Caco-2 (cell line): ENCODE data around the gene EFHD1. TPM values are rescaled to one million over a fixed set of nuclear protein-coding genes. Genes with fewer than 3 reads are reported as not detected.
A peak's percentile ranks its signal among the peaks of the same experiment; 100 is the strongest.

Experiments used
- BruUV-seq: library from RNA; stranded (reverse); fragments of 400-500 nt; replicated peaks from 2 replicates; lab custom pipeline; 2021; lab: Mats Ljungman, UMichigan
- CTCF ChIA-PET: fragments of 300-600 bp; sonication (Branson Sonifier 250); formaldehyde crosslinking; loops from one replicate; lab custom pipeline; 2022; ENCODE audit warnings: antibody characterized with exemption; lab: Charles Lee
- POLR2A ChIA-PET: fragments of 300-600 bp; sonication (Branson Sonifier 250); formaldehyde crosslinking; loops from one replicate; lab custom pipeline; 2022; ENCODE audit warnings: antibody characterized with exemption; lab: Charles Lee
- DNase-seq, 2 experiments: peaks; one replicate each; pipeline versions ENCODE4 v3.0.0 to v3.0.0-alpha.2; 2020 to 2022
- H3K27me3 ChIP-seq: replicated peaks from 2 replicates; pipeline ENCODE4 v1.6.0; 2011; ENCODE audit warnings: low read length; ENCODE audit not compliant: control insufficient read depth, insufficient read depth
- H3K36me3 ChIP-seq: 2 replicates; pipeline ENCODE4 v1.5.1; 2011; ENCODE audit warnings: low read length; ENCODE audit not compliant: control insufficient read depth, insufficient read depth
- H3K4me1 ChIP-seq: fragments of 250-450 bp; sonication (Bioruptor Pico); 2 replicates; pipeline ENCODE4 v1.5.1; 2020; ENCODE audit warnings: mild to moderate bottlenecking
- H3K4me3 ChIP-seq: 2 replicates; pipeline ENCODE4 v1.5.1; 2011; ENCODE audit warnings: low read depth, mild to moderate bottlenecking, control low read depth, low read length
- H3K9me3 ChIP-seq: fragments of 250-450 bp; sonication (Bioruptor Pico); 2 replicates; pipeline ENCODE4 v1.5.1; 2020; ENCODE audit warnings: mild to moderate bottlenecking, moderate library complexity
- H3K27ac Mint-ChIP-seq: one replicate; pipeline ENCODE4 v1.8.0; 2022; ENCODE audit warnings: mixed read lengths; ENCODE audit not compliant: unreplicated experiment
- H3K27me3 Mint-ChIP-seq: one replicate; pipeline ENCODE4 v1.8.0; 2022; ENCODE audit warnings: mixed read lengths; ENCODE audit not compliant: insufficient read depth, unreplicated experiment
- H3K36me3 Mint-ChIP-seq: one replicate; pipeline ENCODE4 v1.8.0; 2022; ENCODE audit warnings: mild to moderate bottlenecking, mixed read lengths; ENCODE audit not compliant: insufficient read depth, unreplicated experiment
- H3K4me1 Mint-ChIP-seq: one replicate; pipeline ENCODE4 v1.8.0; 2022; ENCODE audit warnings: low read depth, mixed read lengths; ENCODE audit not compliant: unreplicated experiment
- H3K4me3 Mint-ChIP-seq: one replicate; pipeline ENCODE4 v1.8.0; 2022; ENCODE audit warnings: mild to moderate bottlenecking, moderate library complexity, mixed read lengths; ENCODE audit not compliant: unreplicated experiment
- H3K9me3 Mint-ChIP-seq: one replicate; pipeline ENCODE4 v1.8.0; 2022; ENCODE audit warnings: mixed read lengths; ENCODE audit not compliant: unreplicated experiment
- intact Hi-C: fragments of 100-400 bp; cut with micrococcal nuclease; formaldehyde crosslinking; loops from one replicate; pipeline ENCODE4 v1.10.0; 2022; ENCODE audit not compliant: unreplicated experiment
- total RNA-seq: library from RNA; stranded (reverse); gene quantifications from 2 replicates; pipeline ENCODE4 v1.2.3, GENCODE V29; 2022
- TF ChIP-seq, protein P1 (sequence below), 2 experiments: fragments of 200-600 bp in 1 of 2; IDR thresholded peaks; 1 replicate in 1 of 2; 2 replicates in 1 of 2; pipeline versions ENCODE4 v1.5.1 to v1.8.0; 2011 to 2022; ENCODE audit warnings: antibody characterized with exemption in 1 of 2, control low read depth in 1 of 2, inconsistent platforms in 1 of 2, low read depth in 1 of 2, low read length in 1 of 2, mild to moderate bottlenecking in 1 of 2, moderate library complexity in 1 of 2; ENCODE audit not compliant: insufficient read depth in 1 of 2, severe bottlenecking in 1 of 2, unreplicated experiment in 1 of 2

Gene EFHD1
- total RNA-seq, 1 experiment from 2014 or later: 4.2 TPM

GRCh38 chr2:232693344-232693743 lies 59.9 kb downstream of the EFHD1 start:
- CTCF ChIA-PET: no interaction called here
- BruUV-seq: no TSS peak
- TF ChIP-seq, protein P1, sequence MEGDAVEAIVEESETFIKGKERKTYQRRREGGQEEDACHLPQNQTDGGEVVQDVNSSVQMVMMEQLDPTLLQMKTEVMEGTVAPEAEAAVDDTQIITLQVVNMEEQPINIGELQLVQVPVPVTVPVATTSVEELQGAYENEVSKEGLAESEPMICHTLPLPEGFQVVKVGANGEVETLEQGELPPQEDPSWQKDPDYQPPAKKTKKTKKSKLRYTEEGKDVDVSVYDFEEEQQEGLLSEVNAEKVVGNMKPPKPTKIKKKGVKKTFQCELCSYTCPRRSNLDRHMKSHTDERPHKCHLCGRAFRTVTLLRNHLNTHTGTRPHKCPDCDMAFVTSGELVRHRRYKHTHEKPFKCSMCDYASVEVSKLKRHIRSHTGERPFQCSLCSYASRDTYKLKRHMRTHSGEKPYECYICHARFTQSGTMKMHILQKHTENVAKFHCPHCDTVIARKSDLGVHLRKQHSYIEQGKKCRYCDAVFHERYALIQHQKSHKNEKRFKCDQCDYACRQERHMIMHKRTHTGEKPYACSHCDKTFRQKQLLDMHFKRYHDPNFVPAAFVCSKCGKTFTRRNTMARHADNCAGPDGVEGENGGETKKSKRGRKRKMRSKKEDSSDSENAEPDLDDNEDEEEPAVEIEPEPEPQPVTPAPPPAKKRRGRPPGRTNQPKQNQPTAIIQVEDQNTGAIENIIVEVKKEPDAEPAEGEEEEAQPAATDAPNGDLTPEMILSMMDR (IDR thresholded peaks at IDR 0.05; ENCODE audit: insufficient read depth in 1 of 2, low read depth in 1 of 2, low read length in 1 of 2, severe bottlenecking in 1 of 2, unreplicated experiment in 1 of 2): no peak

GRCh38 chr2:232696609-232697058 lies 63.2 kb downstream of the EFHD1 start:
- Mint-ChIP-seq H3K4me3 (peak overlapping the region; percentile 88), H3K9me3 (no peaks in the 10 kb centered on the region), H3K36me3 (no peaks in the 10 kb centered on the region), H3K27me3 (no peaks in the 10 kb centered on the region), H3K4me1 (peaks cover 20% of the 10 kb centered on the region), H3K27ac (peak overlapping the region; percentile 23)
- peaks cover 6% of the 10 kb centered on the region; the same call in 1 of the 2 replicates for H3K4me1 ChIP-seq
- ChIA-PET CTCF (interaction anchor here (0.6 kb wide), 1 partner anchor 73 kb away, joined by 6 read pairs; no protein-coding TSS in a partner anchor), POLR2A (interaction anchor here (0.6 kb wide), 1 partner anchor 25 kb away, joined by 3 read pairs; no protein-coding TSS in a partner anchor)
- H3K4me3 ChIP-seq: peak overlapping the region; percentile 97
- DNase-seq: no peak
- H3K36me3 ChIP-seq: no peaks in the 10 kb centered on the region
- TF ChIP-seq, protein P1 (IDR thresholded peaks at IDR 0.05; ENCODE audit: insufficient read depth in 1 of 2, low read depth in 1 of 2, low read length in 1 of 2, severe bottlenecking in 1 of 2, unreplicated experiment in 1 of 2): no peak
- H3K27me3 ChIP-seq: no peaks in the 10 kb centered on the region
- TSS peak; percentile 72 for BruUV-seq
- intact Hi-C loops: no loop called here
- H3K9me3 ChIP-seq: no peaks in the 10 kb centered on the region

More at GRCh38 chr2:232693344-232693743, 59.9 kb downstream of the EFHD1 start:
- Histone ChIP-seq H3K9me3 (no peaks in the 10 kb centered on the region), H3K36me3 (no peaks in the 10 kb centered on the region), H3K4me3 (no peak overlapping the region), H3K4me1 (peaks cover under 1% of the 10 kb centered on the region; the same call in 1 of the 2 replicates), H3K27me3 (no peaks in the 10 kb centered on the region)
- Mint-ChIP-seq H3K27me3 (no peaks in the 10 kb centered on the region), H3K27ac (no peak overlapping the region), H3K9me3 (no peaks in the 10 kb centered on the region), H3K4me3 (no peak overlapping the region), H3K36me3 (no peaks in the 10 kb centered on the region), H3K4me1 (peaks cover under 1% of the 10 kb centered on the region)
- POLR2A ChIA-PET: no interaction called here
- intact Hi-C loops: no loop called here
- DNase-seq: no peak

- H3K9me3 ChIP-seq: no peaks in the 10 kb centered on the region
- DNase-seq: peak; percentile 94 to 96
- peaks cover 6% of the 10 kb centered on the region; the same call in 1 of the 2 replicates for H3K4me1 ChIP-seq
- no TSS peak for BruUV-seq
- Mint-ChIP-seq H3K4me1 (peaks cover 20% of the 10 kb centered on the region), H3K27ac (peak within 1 kb of the TSS; percentile 23), H3K27me3 (no peaks in the 10 kb centered on the region), H3K36me3 (no peaks in the 10 kb centered on the region), H3K9me3 (no peaks in the 10 kb centered on the region), H3K4me3 (peak within 1 kb of the TSS; percentile 88)
- POLR2A ChIA-PET: interaction anchor here (0.6 to 0.7 kb wide), 3 partner anchors 13 to 861 kb away, joined by 3 read pairs; no protein-coding TSS in a partner anchor
- no peaks in the 10 kb centered on the region for H3K36me3 ChIP-seq
- H3K4me3 ChIP-seq: peak within 1 kb of the TSS; percentile 97
- CTCF ChIA-PET: interaction anchor here (0.6 kb wide), 1 partner anchor 74 kb away, joined by 6 read pairs; no protein-coding TSS in a partner anchor
- no peaks in the 10 kb centered on the region for H3K27me3 ChIP-seq
- intact Hi-C loops: no loop called here
- TF ChIP-seq, protein P1 (IDR thresholded peaks at IDR 0.05; ENCODE audit: insufficient read depth in 1 of 2, low read depth in 1 of 2, low read length in 1 of 2, severe bottlenecking in 1 of 2, unreplicated experiment in 1 of 2): no peak
Observed at GRCh38 chr2:232697059-232697806, 63.8 kb downstream of the EFHD1 start, which contains the start of gene GIGYF2. Gene GIGYF2 (plus strand): TSS chr2:232697331. CDS start chr2:232735198, 37,867 bp downstream.
